SK-N-SH (cell line): Measurements from ENCODE around the gene SHD.

Experiments used
- CTCF ChIP-seq: fragments of 200-600 bp; sonication (generic); IDR thresholded peaks from 2 replicates; pipeline ENCODE4 v1.6.1; 2017; ENCODE audit warnings: antibody characterized with exemption, mild to moderate bottlenecking, moderate library complexity
- EZH2phosphoT487 ChIP-seq: fragments of 200-600 bp; sonication (generic); IDR thresholded peaks from 2 replicates; pipeline ENCODE4 v1.6.1; 2017; ENCODE audit warnings: low read depth, mixed run types, mild to moderate bottlenecking, antibody characterized with exemption, moderate library complexity, borderline replicate concordance
- FOXJ3 ChIP-seq: sonication (generic); formaldehyde crosslinking; IDR thresholded peaks from 2 replicates; pipeline ENCODE4 v1.5.1; 2020; ENCODE audit warnings: mild to moderate bottlenecking, missing genetic modification reagents
- FOXM1 ChIP-seq: IDR thresholded peaks from 2 replicates; pipeline ENCODE4 v1.4.0; 2012; ENCODE audit warnings: low read depth, mild to moderate bottlenecking
- MAX ChIP-seq: IDR thresholded peaks from 2 replicates; pipeline ENCODE4 v1.4.0; 2012; ENCODE audit warnings: low read depth
- NFIC ChIP-seq: IDR thresholded peaks from 2 replicates; pipeline ENCODE4 v1.4.0; 2012; ENCODE audit warnings: borderline replicate concordance
- POLR2AphosphoS5 ChIP-seq: IDR thresholded peaks from 2 replicates; pipeline ENCODE4 v1.6.1; 2012; ENCODE audit warnings: low read depth, low read length
- REST ChIP-seq: IDR thresholded peaks from 2 replicates; pipeline ENCODE4 v1.6.1; 2012; ENCODE audit warnings: mild to moderate bottlenecking, low read depth, low read length, moderate library complexity
- SMC3 ChIP-seq: IDR thresholded peaks from 2 replicates; pipeline ENCODE4 v1.6.1; 2012; ENCODE audit warnings: low read depth, low read length, improper control_type of control experiment
- TF ChIP-seq, protein P1 (sequence below): fragments of 150-350 bp; IDR thresholded peaks from 2 replicates; pipeline ENCODE4 v1.6.1; 2016; ENCODE audit warnings: mild to moderate bottlenecking, low read depth, low read length

DNA sequence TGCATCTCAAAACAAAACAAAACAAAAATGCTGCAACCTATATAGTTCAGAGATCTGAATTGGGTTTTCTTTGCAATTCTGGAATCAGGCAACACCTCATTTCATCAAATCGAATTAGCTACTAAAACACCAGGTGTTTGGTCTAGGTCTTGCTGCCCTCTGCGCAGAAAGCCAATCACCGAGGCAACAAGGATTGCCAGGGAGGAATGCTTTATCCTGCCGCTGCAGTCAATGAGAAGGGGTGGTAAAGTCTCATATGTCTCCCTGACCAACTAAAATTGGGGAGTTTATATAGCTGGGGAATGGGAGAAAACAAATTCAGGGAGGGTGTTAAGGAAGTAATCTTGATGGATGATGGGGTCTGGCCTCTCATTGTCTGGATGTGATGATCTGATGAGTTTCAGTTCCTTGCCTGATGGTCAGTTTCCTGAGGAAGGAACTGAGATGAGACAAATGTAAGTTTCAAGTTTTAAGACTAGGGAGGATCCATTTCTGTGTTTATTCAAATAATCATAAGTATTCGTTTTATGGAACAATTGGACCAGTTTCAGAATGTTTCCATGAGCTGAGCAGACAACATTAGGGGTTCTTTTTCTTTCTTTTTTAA is 37.1 kb upstream of the SHD start:
- TF ChIP-seq SMC3 (no peak), CTCF (no peak), REST (no peak), NFIC (no peak), FOXJ3 (CRISPR knock-in tag) (no peak), POLR2AphosphoS5 (no peak), FOXM1 (no peak), MAX (no peak), EZH2phosphoT487 (no peak)
- TF ChIP-seq, protein P1, sequence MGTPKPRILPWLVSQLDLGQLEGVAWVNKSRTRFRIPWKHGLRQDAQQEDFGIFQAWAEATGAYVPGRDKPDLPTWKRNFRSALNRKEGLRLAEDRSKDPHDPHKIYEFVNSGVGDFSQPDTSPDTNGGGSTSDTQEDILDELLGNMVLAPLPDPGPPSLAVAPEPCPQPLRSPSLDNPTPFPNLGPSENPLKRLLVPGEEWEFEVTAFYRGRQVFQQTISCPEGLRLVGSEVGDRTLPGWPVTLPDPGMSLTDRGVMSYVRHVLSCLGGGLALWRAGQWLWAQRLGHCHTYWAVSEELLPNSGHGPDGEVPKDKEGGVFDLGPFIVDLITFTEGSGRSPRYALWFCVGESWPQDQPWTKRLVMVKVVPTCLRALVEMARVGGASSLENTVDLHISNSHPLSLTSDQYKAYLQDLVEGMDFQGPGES: no peak
